GM19455 (cell line): ENCODE data around the gene LST1.
A peak's percentile ranks its signal among the peaks of the same experiment; 100 is the strongest.

Source experiments
- ATAC-seq: cut with Tn5 transposase; IDR thresholded peaks from one replicate; pipeline ENCODE4 v1.9.1; 2021; ENCODE audit not compliant: unreplicated experiment

Gene LST1

GRCh38 chr6:31559958-31560696 is 25.9 kb upstream of the LST1 start:
- peak; percentile 58 for ATAC-seq

- no peak for ATAC-seq
Measured at GRCh38 chr6:31560697-31561058, 25.4 kb upstream of the LST1 start.

- no peak for ATAC-seq
Measured at GRCh38 chr6:31567531-31568370, 18.3 kb upstream of the LST1 start.

- peak; percentile 66 for ATAC-seq
Measured at GRCh38 chr6:31568537-31568961, 17.5 kb upstream of the LST1 start.

GRCh38 chr6:31569861-31570536 is 16.1 kb upstream of the LST1 start:
- no peak for ATAC-seq

- peak; percentile 49 for ATAC-seq
Measured at GRCh38 chr6:31572041-31572911, 13.8 kb upstream of the LST1 start, which contains the start of gene LTA. Gene LTA (plus strand): TSS chr6:31572289. CDS start chr6:31572743, 454 bp downstream.

GRCh38 chr6:31573239-31574105 is 12.6 kb upstream of the LST1 start:
- no peak for ATAC-seq

GRCh38 chr6:31574106-31575061 is 11.7 kb upstream of the LST1 start:
- no peak for ATAC-seq

- no peak for ATAC-seq
Measured at GRCh38 chr6:31575335-31575901, 10.7 kb upstream of the LST1 start, which contains the start of gene TNF. Gene TNF (plus strand): TSS chr6:31575565. CDS start chr6:31575742, 177 bp downstream.

- ATAC-seq: no peak
Measured at GRCh38 chr6:31575952-31576685, 10.0 kb upstream of the LST1 start.

- ATAC-seq: no peak
Measured at GRCh38 chr6:31576897-31577578, 9.0 kb upstream of the LST1 start.

- ATAC-seq: no peak
Measured at GRCh38 chr6:31577579-31577966, 8.5 kb upstream of the LST1 start.

GRCh38 chr6:31578184-31579118 is 7.6 kb upstream of the LST1 start:
- no peak for ATAC-seq

GRCh38 chr6:31579119-31579505 is 7.0 kb upstream of the LST1 start:
- no peak for ATAC-seq

GRCh38 chr6:31579546-31580437 is 6.3 kb upstream of the LST1 start:
- ATAC-seq: no peak
